Body of pancreas (tissue), 4 donors: ENCODE measurements around the gene RPP21. TPM values are rescaled to one million over a fixed set of nuclear protein-coding genes. Genes with fewer than 3 reads are reported as not detected.
A peak's percentile ranks its signal among the peaks of the same experiment; 100 is the strongest.

Experiments
- ATAC-seq: fragments of 150-250 bp; one replicate; pipeline ENCODE4 v1.9.1; 2016
- DNase-seq, 4 donors: peaks; one replicate each; pipeline ENCODE4 v3.0.0-alpha.2; 2019
- H3K27ac ChIP-seq, 4 donors: fragments of 200-600 bp; sonication (generic); 1 replicate in 3 of 4; 2 replicates in 1 of 4; pipeline versions ENCODE4 v1.5.1 to v1.6.1; 2016 to 2019; ENCODE audit warnings: mild to moderate bottlenecking in 1 of 4, mixed read lengths in 1 of 4, moderate library complexity in 1 of 4
- H3K27me3 ChIP-seq, 2 donors: fragments of 200-600 bp; sonication (generic); one replicate each; pipeline ENCODE4 v1.6.0; 2016; ENCODE audit warnings: mild to moderate bottlenecking in 1 of 2
- H3K36me3 ChIP-seq, 2 donors: fragments of 200-600 bp; sonication (generic); replicated peaks in 1 of 2; 2 replicates each; pipeline ENCODE4 v1.5.1; 2016; ENCODE audit warnings: low read depth in 2 of 2; ENCODE audit not compliant: insufficient read depth in 1 of 2
- H3K4me1 ChIP-seq: fragments of 200-600 bp; sonication (generic); one replicate; pipeline ENCODE4 v1.6.0; 2016
- H3K4me3 ChIP-seq, 2 donors: fragments of 200-600 bp; sonication (generic); 1 replicate in 1 of 2; 2 replicates in 1 of 2; pipeline ENCODE4 v1.5.1; 2016 to 2019
- H3K9me3 ChIP-seq, 3 donors: fragments of 200-600 bp; sonication (generic); 1 replicate in 2 of 3; 2 replicates in 1 of 3; pipeline ENCODE4 v1.5.1; 2016
- CTCF ChIP-seq, 7 experiments: fragments of 450-650 bp in 4 of 7; fragments of 200-600 bp in 3 of 7; sonication (generic) in 3 of 7; IDR thresholded peaks; one replicate each; pipeline ENCODE4 v1.5.1; 2016 to 2019; ENCODE audit warnings: antibody characterized with exemption in 7 of 7
- POLR2A ChIP-seq, 3 donors: fragments of 450-650 bp; IDR thresholded peaks; one replicate each; pipeline ENCODE4 v1.6.1; 2016; ENCODE audit warnings: antibody characterized with exemption in 3 of 3, mild to moderate bottlenecking in 2 of 3
- WGBS, 2 donors: methylation state at CpG; one replicate each; pipeline ENCODE4 v1.1.5; 2017; 5-methylcytosine and 5-hydroxymethylcytosine counted together
- intact Hi-C: fragments of 100-400 bp; cut with DNase I; formaldehyde crosslinking; loops from one replicate; pipeline ENCODE4 v1.15.1; 2023
- total RNA-seq, 2 donors: library from RNA; depleted of rRNA; stranded (reverse); fragments of >200 nt; gene quantifications; one replicate each; pipeline ENCODE4 v1.1.0, GENCODE V29; 2016

Gene RPP21
- total RNA-seq, 2 donors from 2014 or later: 52.1 to 77.6 TPM

- intact Hi-C loops: no loop called here
- no peak overlapping the region for H3K4me3 ChIP-seq
- DNase-seq (no peak), ATAC-seq (no peak)
- H3K27ac ChIP-seq: no peak overlapping the region
- 85 to 93% methylated on average over 3 of the region's 3 CpGs for WGBS, 2 donors
- no peak for TF ChIP-seq POLR2A (IDR thresholded peaks at IDR 0.05)
- TF ChIP-seq CTCF (IDR thresholded peaks at IDR 0.05): no peak
- no peaks in the 10 kb centered on the region for H3K9me3 ChIP-seq
- no peaks in the 10 kb centered on the region for H3K27me3 ChIP-seq
- H3K4me1 ChIP-seq: peaks cover 10% of the 10 kb centered on the region
- H3K36me3 ChIP-seq: peaks cover 4 to 11% of the 10 kb centered on the region in 2 donors
These were observed 3.7 kb upstream of the RPP21 start for GRCh38 chr6:30341218-30341617.

GRCh38 chr6:30341728-30342127, 3.2 kb upstream of the RPP21 start:
- Histone ChIP-seq H3K27me3 (no peaks in the 10 kb centered on the region), H3K4me3 (no peak overlapping the region), H3K36me3 (peaks cover 0 to 9% of the 10 kb centered on the region in 2 donors), H3K9me3 (no peaks in the 10 kb centered on the region), H3K27ac (no peak overlapping the region), H3K4me1 (peaks cover 12% of the 10 kb centered on the region)
- no peak for DNase-seq
- no peak for ATAC-seq
- intact Hi-C loops: no loop called here
- 93 to 94% methylated on average over 13 to 16 of the region's 16 CpGs for WGBS, 2 donors
- TF ChIP-seq CTCF (IDR thresholded peaks at IDR 0.05): no peak
- no peak for TF ChIP-seq POLR2A (IDR thresholded peaks at IDR 0.05)

- Histone ChIP-seq H3K4me1 (peaks cover 12% of the 10 kb centered on the region), H3K4me3 (no peak overlapping the region), H3K9me3 (no peaks in the 10 kb centered on the region), H3K36me3 (peaks cover 0 to 9% of the 10 kb centered on the region in 2 donors), H3K27me3 (no peaks in the 10 kb centered on the region), H3K27ac (peak overlapping the region in 2 of 4 donors; percentile 88 to 91)
- no peak for DNase-seq
- no peak for TF ChIP-seq CTCF (IDR thresholded peaks at IDR 0.05)
- no peak for ATAC-seq
- WGBS, 2 donors: 43% methylated on average over 4 of the region's 4 CpGs
- intact Hi-C loops: no loop called here
These were observed 627 bp upstream of the RPP21 start for GRCh38 chr6:30344191-30344867.

GRCh38 chr6:30345852-30346251, 896 bp downstream of the RPP21 start:
- H3K4me3 ChIP-seq: peak overlapping the region in 1 of 2 donors; percentile 94
- peaks cover 12% of the 10 kb centered on the region for H3K4me1 ChIP-seq
- ATAC-seq (no peak), DNase-seq (no peak)
- TF ChIP-seq CTCF (IDR thresholded peaks at IDR 0.05): no peak
- no peak for TF ChIP-seq POLR2A (IDR thresholded peaks at IDR 0.05)
- H3K36me3 ChIP-seq: peaks cover 0 to 6% of the 10 kb centered on the region in 2 donors
- intact Hi-C loops: no loop called here
- no peaks in the 10 kb centered on the region for H3K9me3 ChIP-seq
- no peak overlapping the region for H3K27ac ChIP-seq
- no peaks in the 10 kb centered on the region for H3K27me3 ChIP-seq
- WGBS, 2 donors: 20 to 23% methylated on average over 4 of the region's 4 CpGs

GRCh38 chr6:30348957-30349356, 4.0 kb downstream of the RPP21 start:
- Histone ChIP-seq H3K27me3 (no peaks in the 10 kb centered on the region), H3K4me3 (no peak overlapping the region), H3K36me3 (no peaks in the 10 kb centered on the region), H3K4me1 (peaks cover 12% of the 10 kb centered on the region), H3K27ac (no peak overlapping the region), H3K9me3 (no peaks in the 10 kb centered on the region)
- no peak for ATAC-seq
- intact Hi-C loops: no loop called here
- no peak for DNase-seq
- 47 to 70% methylated on average over 3 of the region's 3 CpGs for WGBS, 2 donors
- TF ChIP-seq CTCF (IDR thresholded peaks at IDR 0.05) (no peak), POLR2A (IDR thresholded peaks at IDR 0.05) (no peak)
